HG02938 (cell line): ENCODE results near the gene C6orf163.

Experiments
- ATAC-seq: cut with Tn5 transposase; IDR thresholded peaks from one replicate; pipeline ENCODE4 v1.9.1; 2021; ENCODE audit warnings: mild to moderate bottlenecking, moderate library complexity; ENCODE audit not compliant: unreplicated experiment

The C6orf163 gene

DNA sequence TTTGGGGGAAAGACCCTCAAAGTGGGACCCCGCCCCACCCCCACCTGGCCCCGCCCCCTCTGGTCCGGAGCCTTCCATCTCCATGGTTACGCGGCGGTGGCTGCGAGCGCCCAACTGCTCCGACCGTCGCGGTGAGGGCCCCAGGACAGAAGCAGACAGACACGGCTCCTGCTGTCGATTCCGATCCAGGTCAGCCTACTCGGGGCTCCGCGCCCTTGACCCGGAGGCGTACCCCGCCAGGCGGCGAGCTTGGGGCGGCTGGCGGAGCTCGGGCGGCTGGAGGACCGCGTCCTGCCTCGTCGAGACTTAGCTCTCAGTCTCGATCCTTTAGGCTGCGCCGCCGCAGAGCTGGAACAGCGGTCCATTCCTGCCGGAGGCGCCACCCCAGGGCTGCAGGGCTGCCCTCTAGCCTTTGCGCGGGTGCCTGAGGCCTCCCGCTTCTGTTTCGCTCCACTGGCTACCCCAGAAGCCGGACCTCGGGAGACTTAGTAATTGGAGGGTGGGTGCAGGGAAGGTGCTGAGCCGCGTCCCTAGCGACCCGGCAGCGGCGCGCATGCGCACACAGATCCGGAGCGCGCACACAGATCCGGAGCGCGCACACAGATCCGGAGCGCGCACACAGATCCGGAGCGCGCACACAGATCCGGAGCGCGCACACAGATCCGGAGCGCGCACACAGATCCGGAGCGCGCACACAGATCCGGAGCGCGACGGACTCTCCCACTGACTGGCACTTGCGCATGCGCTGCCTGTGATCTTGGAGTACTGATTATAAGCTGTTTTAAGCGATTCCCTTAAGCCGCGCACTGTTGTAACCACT is 63.5 kb downstream of the C6orf163 start, which contains the start of gene CFAP206:
CFAP206 (plus strand) TSS at position 72 of the 820 bp plus-strand sequence. CDS start 1,868 bp downstream, outside the sequence.
- peak; percentile 87 for ATAC-seq

GRCh38 chr6:87408721-87409155 is 64.1 kb downstream of the C6orf163 start:
- no peak for ATAC-seq
